HEK293 (cell line): ENCODE results near the gene GALNS.

Experiments used
- CTCF ChIA-PET: fragments of 350-600 bp; formaldehyde crosslinking; extraction: SDS; loops from one replicate; lab custom pipeline; 2021; ENCODE audit warnings: antibody characterized with exemption; lab: Yijun Ruan, JAX
- POLR2A ChIA-PET: fragments of 300-600 bp; formaldehyde crosslinking; extraction: SDS; loops from one replicate; lab custom pipeline; 2020; ENCODE audit warnings: antibody characterized with exemption, inconsistent platforms; lab: Yijun Ruan, JAX
- H3K27ac ChIP-seq: fragments of 200-500 bp; sonication (Bioruptor generic); 2 replicates; pipeline ENCODE4 v1.5.1; 2014; ENCODE audit warnings: low read depth, low read length, control low read depth, inconsistent platforms; ENCODE audit errors: extremely low read depth
- H3K36me3 ChIP-seq, 2 experiments: fragments of 200-500 bp in 1 of 2; sonication (Bioruptor generic) in 1 of 2; 1 replicate in 1 of 2; 2 replicates in 1 of 2; pipeline ENCODE4 v1.5.1; 2014 to 2017; ENCODE audit warnings: inconsistent platforms in 2 of 2, low read length in 2 of 2; ENCODE audit not compliant: control insufficient read depth in 2 of 2, insufficient read depth in 1 of 2
- H3K4me1 ChIP-seq: fragments of 200-500 bp; sonication (Bioruptor generic); 2 replicates; pipeline ENCODE4 v1.5.1; 2014; ENCODE audit warnings: mild to moderate bottlenecking, low read length, inconsistent platforms; ENCODE audit not compliant: control insufficient read depth, insufficient read depth
- H3K4me3 ChIP-seq: 2 replicates; pipeline ENCODE4 v1.5.1; 2011; ENCODE audit warnings: low read depth, mild to moderate bottlenecking, control low read depth, low read length, moderate library complexity
- H3K9me3 ChIP-seq: fragments of 200-500 bp; sonication (Bioruptor generic); 2 replicates; pipeline ENCODE4 v1.5.1; 2014; ENCODE audit warnings: low read depth, low read length, inconsistent platforms; ENCODE audit not compliant: control insufficient read depth, insufficient read depth
- EGR2 ChIP-seq: fragments of 450-650 bp; formaldehyde crosslinking; IDR thresholded peaks from 2 replicates; pipeline ENCODE4 v1.5.1; 2016; ENCODE audit warnings: low read depth, missing biosample characterization, missing genetic modification characterization
- HOXC10 ChIP-seq: sonication (generic); formaldehyde crosslinking; IDR thresholded peaks from 2 replicates; pipeline ENCODE4 v1.8.1; 2023; ENCODE audit warnings: mild to moderate bottlenecking, missing genetic modification reagents
- OVOL3 ChIP-seq: fragments of 450-650 bp; formaldehyde crosslinking; IDR thresholded peaks from 2 replicates; pipeline ENCODE4 v1.5.1; 2016; ENCODE audit warnings: missing biosample characterization, missing genetic modification characterization
- RBAK ChIP-seq: fragments of 450-650 bp; formaldehyde crosslinking; IDR thresholded peaks from 2 replicates; pipeline ENCODE4 v1.5.1; 2016; ENCODE audit warnings: missing biosample characterization, missing genetic modification characterization
- SETDB1 ChIP-seq: IDR thresholded peaks from one replicate; pipeline ENCODE4 v1.6.1; 2017; ENCODE audit warnings: mild to moderate bottlenecking, low read length, moderate library complexity, mixed read lengths; ENCODE audit not compliant: insufficient read length
- SP2 ChIP-seq: fragments of 450-650 bp; formaldehyde crosslinking; IDR thresholded peaks from 2 replicates; pipeline ENCODE4 v1.5.1; 2016; ENCODE audit warnings: missing biosample characterization, missing genetic modification characterization
- WT1 ChIP-seq: fragments of 450-650 bp; formaldehyde crosslinking; IDR thresholded peaks from 2 replicates; pipeline ENCODE4 v1.5.1; 2016; ENCODE audit warnings: missing biosample characterization, missing genetic modification characterization
- ZBTB10 ChIP-seq: fragments of 450-650 bp; formaldehyde crosslinking; IDR thresholded peaks from 2 replicates; pipeline ENCODE4 v1.5.1; 2016; ENCODE audit warnings: missing biosample characterization, missing genetic modification characterization
- ZBTB17 ChIP-seq: fragments of 450-650 bp; formaldehyde crosslinking; IDR thresholded peaks from 2 replicates; pipeline ENCODE4 v1.5.1; 2016; ENCODE audit warnings: missing biosample characterization, missing genetic modification characterization
- ZNF138 ChIP-seq: fragments of 450-650 bp; formaldehyde crosslinking; IDR thresholded peaks from 2 replicates; pipeline ENCODE4 v1.5.1; 2016; ENCODE audit warnings: missing biosample characterization, missing genetic modification characterization, borderline replicate concordance
- ZNF157 ChIP-seq: fragments of 450-650 bp; formaldehyde crosslinking; IDR thresholded peaks from 2 replicates; pipeline ENCODE4 v1.5.1; 2016; ENCODE audit warnings: missing biosample characterization, missing genetic modification characterization
- ZNF16 ChIP-seq: fragments of 450-650 bp; formaldehyde crosslinking; IDR thresholded peaks from 2 replicates; pipeline ENCODE4 v1.5.1; 2016; ENCODE audit warnings: low read depth, missing biosample characterization, missing genetic modification characterization
- ZNF169 ChIP-seq: fragments of 450-650 bp; formaldehyde crosslinking; IDR thresholded peaks from 2 replicates; pipeline ENCODE4 v1.5.1; 2016; ENCODE audit warnings: missing biosample characterization, missing genetic modification characterization
- ZNF292 ChIP-seq: fragments of 450-650 bp; formaldehyde crosslinking; IDR thresholded peaks from 2 replicates; pipeline ENCODE4 v1.5.1; 2016; ENCODE audit warnings: low read depth, missing biosample characterization, missing genetic modification characterization, borderline replicate concordance
- ZNF341 ChIP-seq: fragments of 450-650 bp; formaldehyde crosslinking; IDR thresholded peaks from 2 replicates; pipeline ENCODE4; 2016; ENCODE audit warnings: low read depth, missing biosample characterization, missing genetic modification characterization
- ZNF366 ChIP-seq: fragments of 450-650 bp; formaldehyde crosslinking; conservative IDR thresholded peaks from 2 replicates; pipeline ENCODE4 v1.5.1; 2016; ENCODE audit warnings: missing biosample characterization, missing genetic modification characterization
- ZNF48 ChIP-seq: fragments of 450-650 bp; formaldehyde crosslinking; IDR thresholded peaks from 2 replicates; pipeline ENCODE4 v1.5.1; 2016; ENCODE audit warnings: missing biosample characterization, missing genetic modification characterization
- ZNF558 ChIP-seq: fragments of 450-650 bp; formaldehyde crosslinking; IDR thresholded peaks from 2 replicates; pipeline ENCODE4 v1.5.1; 2016; ENCODE audit warnings: missing biosample characterization, missing genetic modification characterization
- ZNF561 ChIP-seq: fragments of 450-650 bp; IDR thresholded peaks from 2 replicates; pipeline ENCODE4 v1.5.1; 2018; ENCODE audit warnings: missing biosample characterization, missing genetic modification characterization, borderline replicate concordance
- ZNF626 ChIP-seq: fragments of 450-650 bp; sonication (Bioruptor Pico); formaldehyde crosslinking; IDR thresholded peaks from 2 replicates; pipeline ENCODE4 v1.5.1; 2018; ENCODE audit warnings: missing biosample characterization, missing genetic modification characterization, inconsistent platforms
- ZNF664 ChIP-seq: fragments of 450-650 bp; formaldehyde crosslinking; IDR thresholded peaks from 2 replicates; pipeline ENCODE4 v1.5.1; 2016; ENCODE audit warnings: missing biosample characterization, missing genetic modification characterization
- ZNF707 ChIP-seq: fragments of 450-650 bp; formaldehyde crosslinking; IDR thresholded peaks from 2 replicates; pipeline ENCODE4 v1.5.1; 2016; ENCODE audit warnings: missing biosample characterization, missing genetic modification characterization
- ZNF837 ChIP-seq: fragments of 450-650 bp; formaldehyde crosslinking; IDR thresholded peaks from 2 replicates; pipeline ENCODE4 v1.5.1; 2016; ENCODE audit warnings: missing biosample characterization, missing genetic modification characterization
- ZSCAN16 ChIP-seq: fragments of 450-650 bp; formaldehyde crosslinking; IDR thresholded peaks from 2 replicates; pipeline ENCODE4 v1.5.1; 2016; ENCODE audit warnings: missing biosample characterization, missing genetic modification characterization
- TF ChIP-seq, protein P1 (sequence below): IDR thresholded peaks from 2 replicates; pipeline ENCODE4 v1.6.1; 2011; ENCODE audit warnings: mild to moderate bottlenecking, low read depth, low read length, borderline replicate concordance
- TF ChIP-seq, protein P2 (sequence below): fragments of 450-650 bp; formaldehyde crosslinking; IDR thresholded peaks from 2 replicates; pipeline ENCODE4 v1.5.1; 2017; ENCODE audit warnings: missing biosample characterization, missing genetic modification characterization
- TF ChIP-seq, protein P3 (sequence below): fragments of 450-650 bp; formaldehyde crosslinking; IDR thresholded peaks from 2 replicates; pipeline ENCODE4 v1.5.1; 2016; ENCODE audit warnings: missing biosample characterization, missing genetic modification characterization
- TF ChIP-seq, protein P4 (sequence below): fragments of 450-650 bp; formaldehyde crosslinking; IDR thresholded peaks from 2 replicates; pipeline ENCODE4 v1.5.1; 2017; ENCODE audit warnings: missing biosample characterization, mild to moderate bottlenecking, missing genetic modification characterization, moderate library complexity

GALNS gene

GRCh38 chr16:88814144-88814502, 42.6 kb downstream of the GALNS start:
- no peaks in the 10 kb centered on the region for H3K9me3 ChIP-seq
- TF ChIP-seq ZNF341 (tag by site-specific recombination) (no peak), ZNF561 (tag by site-specific recombination) (no peak), ZBTB17 (tag by site-specific recombination) (no peak), ZBTB10 (tag by site-specific recombination) (no peak), ZNF626 (tag by site-specific recombination) (no peak), ZNF48 (tag by site-specific recombination) (no peak), OVOL3 (tag by site-specific recombination) (no peak), SP2 (tag by site-specific recombination) (no peak), ZNF138 (no peak), ZNF837 (tag by site-specific recombination) (no peak), ZNF16 (tag by site-specific recombination) (no peak), ZNF707 (tag by site-specific recombination) (no peak), ZSCAN16 (no peak), RBAK (no peak), ZNF664 (tag by site-specific recombination) (no peak), HOXC10 (CRISPR knock-in tag) (no peak), ZNF169 (no peak), SETDB1 (no peak)
- TF ChIP-seq, protein P1, sequence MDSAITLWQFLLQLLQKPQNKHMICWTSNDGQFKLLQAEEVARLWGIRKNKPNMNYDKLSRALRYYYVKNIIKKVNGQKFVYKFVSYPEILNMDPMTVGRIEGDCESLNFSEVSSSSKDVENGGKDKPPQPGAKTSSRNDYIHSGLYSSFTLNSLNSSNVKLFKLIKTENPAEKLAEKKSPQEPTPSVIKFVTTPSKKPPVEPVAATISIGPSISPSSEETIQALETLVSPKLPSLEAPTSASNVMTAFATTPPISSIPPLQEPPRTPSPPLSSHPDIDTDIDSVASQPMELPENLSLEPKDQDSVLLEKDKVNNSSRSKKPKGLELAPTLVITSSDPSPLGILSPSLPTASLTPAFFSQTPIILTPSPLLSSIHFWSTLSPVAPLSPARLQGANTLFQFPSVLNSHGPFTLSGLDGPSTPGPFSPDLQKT = no peak
- TF ChIP-seq, protein P2, sequence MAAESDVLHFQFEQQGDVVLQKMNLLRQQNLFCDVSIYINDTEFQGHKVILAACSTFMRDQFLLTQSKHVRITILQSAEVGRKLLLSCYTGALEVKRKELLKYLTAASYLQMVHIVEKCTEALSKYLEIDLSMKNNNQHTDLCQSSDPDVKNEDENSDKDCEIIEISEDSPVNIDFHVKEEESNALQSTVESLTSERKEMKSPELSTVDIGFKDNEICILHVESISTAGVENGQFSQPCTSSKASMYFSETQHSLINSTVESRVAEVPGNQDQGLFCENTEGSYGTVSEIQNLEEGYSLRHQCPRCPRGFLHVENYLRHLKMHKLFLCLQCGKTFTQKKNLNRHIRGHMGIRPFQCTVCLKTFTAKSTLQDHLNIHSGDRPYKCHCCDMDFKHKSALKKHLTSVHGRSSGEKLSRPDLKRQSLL (tag by site-specific recombination) = no peak
- CTCF ChIA-PET = interaction anchor here (5.1 kb wide), 1 partner anchor 353 kb away, joined by 19 read pairs; no protein-coding TSS in a partner anchor
- H3K4me3 ChIP-seq = no peak overlapping the region
- POLR2A ChIA-PET = no interaction called here
- H3K4me1 ChIP-seq = peaks cover 3% of the 10 kb centered on the region; the same call in 1 of the 2 replicates
- peaks cover 0 to 20% of the 10 kb centered on the region in 2 experiments; a peak in 1 of 3 replicates for H3K36me3 ChIP-seq
- H3K27ac ChIP-seq = no peak overlapping the region

DNA sequence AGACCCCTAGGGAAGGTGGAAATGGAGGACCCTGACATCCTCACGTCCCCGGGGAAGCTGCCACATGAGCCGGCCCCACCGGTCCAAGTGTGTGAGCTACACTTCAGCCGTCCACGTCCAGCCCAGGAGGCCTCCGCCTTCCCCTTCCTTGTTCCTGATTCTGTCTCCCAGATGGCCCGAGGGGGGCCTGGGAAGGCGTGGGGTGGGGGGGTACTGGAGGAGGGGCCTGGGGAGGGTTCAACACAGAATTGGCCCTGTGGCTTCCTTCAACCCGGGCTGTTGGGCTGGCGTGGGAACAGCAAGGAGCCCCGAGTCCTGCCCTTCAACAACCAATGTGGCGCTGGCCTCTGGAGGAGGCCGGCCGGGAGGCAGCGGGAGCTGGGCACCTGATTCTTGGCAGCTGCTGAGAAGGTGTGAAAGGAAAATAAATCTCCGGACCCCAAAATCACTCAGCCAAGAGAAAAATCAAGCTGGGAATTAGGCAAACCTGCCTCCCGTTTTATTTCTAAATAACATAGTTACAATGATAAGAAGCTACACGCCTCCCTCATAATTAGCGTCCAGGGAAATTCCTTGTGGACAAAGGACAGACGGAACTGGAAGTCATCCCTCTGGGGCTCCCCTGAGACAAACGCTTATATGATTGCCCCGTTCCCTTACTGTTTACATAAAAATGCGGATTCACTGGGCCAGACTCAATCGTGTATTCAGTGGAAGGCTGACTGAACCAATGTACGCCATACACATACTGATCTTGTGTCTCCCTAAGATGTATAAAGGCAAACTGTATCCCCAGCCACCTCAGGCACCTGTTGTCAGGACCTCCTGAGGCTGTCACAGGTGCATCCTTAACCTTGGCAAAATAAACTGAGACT, 43.2 kb downstream of the GALNS start:
- POLR2A ChIA-PET = interaction anchor here (0.5 to 5.2 kb wide), 4 partner anchors 12 to 358 kb away, joined by 3 to 23 read pairs (median 4); partner anchors contain the start of genes GALNS and TRAPPC2L
- Histone ChIP-seq H3K9me3 (no peaks in the 10 kb centered on the region), H3K36me3 (peaks cover 0 to 26% of the 10 kb centered on the region in 2 experiments; a peak in 1 of 3 replicates), H3K4me1 (peaks cover 3% of the 10 kb centered on the region; the same call in 1 of the 2 replicates), H3K27ac (no peak overlapping the region), H3K4me3 (no peak overlapping the region)
- TF ChIP-seq, protein P3, sequence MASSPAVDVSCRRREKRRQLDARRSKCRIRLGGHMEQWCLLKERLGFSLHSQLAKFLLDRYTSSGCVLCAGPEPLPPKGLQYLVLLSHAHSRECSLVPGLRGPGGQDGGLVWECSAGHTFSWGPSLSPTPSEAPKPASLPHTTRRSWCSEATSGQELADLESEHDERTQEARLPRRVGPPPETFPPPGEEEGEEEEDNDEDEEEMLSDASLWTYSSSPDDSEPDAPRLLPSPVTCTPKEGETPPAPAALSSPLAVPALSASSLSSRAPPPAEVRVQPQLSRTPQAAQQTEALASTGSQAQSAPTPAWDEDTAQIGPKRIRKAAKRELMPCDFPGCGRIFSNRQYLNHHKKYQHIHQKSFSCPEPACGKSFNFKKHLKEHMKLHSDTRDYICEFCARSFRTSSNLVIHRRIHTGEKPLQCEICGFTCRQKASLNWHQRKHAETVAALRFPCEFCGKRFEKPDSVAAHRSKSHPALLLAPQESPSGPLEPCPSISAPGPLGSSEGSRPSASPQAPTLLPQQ (tag by site-specific recombination) = no peak
- no peak for TF ChIP-seq ZNF366 (tag by site-specific recombination)
- TF ChIP-seq ZNF157 (tag by site-specific recombination) = no peak
- TF ChIP-seq EGR2 = no peak
- TF ChIP-seq ZNF292 = no peak
- TF ChIP-seq, protein P4, sequence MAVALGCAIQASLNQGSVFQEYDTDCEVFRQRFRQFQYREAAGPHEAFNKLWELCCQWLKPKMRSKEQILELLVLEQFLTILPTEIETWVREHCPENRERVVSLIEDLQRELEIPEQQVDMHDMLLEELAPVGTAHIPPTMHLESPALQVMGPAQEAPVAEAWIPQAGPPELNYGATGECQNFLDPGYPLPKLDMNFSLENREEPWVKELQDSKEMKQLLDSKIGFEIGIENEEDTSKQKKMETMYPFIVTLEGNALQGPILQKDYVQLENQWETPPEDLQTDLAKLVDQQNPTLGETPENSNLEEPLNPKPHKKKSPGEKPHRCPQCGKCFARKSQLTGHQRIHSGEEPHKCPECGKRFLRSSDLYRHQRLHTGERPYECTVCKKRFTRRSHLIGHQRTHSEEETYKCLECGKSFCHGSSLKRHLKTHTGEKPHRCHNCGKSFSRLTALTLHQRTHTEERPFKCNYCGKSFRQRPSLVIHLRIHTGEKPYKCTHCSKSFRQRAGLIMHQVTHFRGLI (tag by site-specific recombination) = no peak
- TF ChIP-seq ZNF558 (tag by site-specific recombination) = no peak
- no peak for TF ChIP-seq WT1 (tag by site-specific recombination)
- CTCF ChIA-PET = interaction anchor here (1.1 to 5.1 kb wide), 3 partner anchors 44 to 357 kb away, joined by 3 to 19 read pairs (median 8); no protein-coding TSS in a partner anchor
